Endothelial cell of umbilical vein (primary cell): ENCODE measurements around the gene LAMTOR5. TPM values are rescaled to one million over a fixed set of nuclear protein-coding genes. Genes with fewer than 3 reads are reported as not detected.

Source experiments
- BruUV-seq: library from RNA; stranded (reverse); fragments of 400-500 nt; replicated peaks from 2 replicates; lab custom pipeline; 2021; lab: Mats Ljungman, UMichigan
- CTCF ChIA-PET: fragments of 300-600, 350-600 bp; sonication (Branson Sonifier 250); formaldehyde crosslinking; loops from one replicate; lab custom pipeline; 2021; ENCODE audit warnings: antibody characterized with exemption, inconsistent platforms; lab: Charles Lee
- POLR2A ChIA-PET: fragments of 300-600, 350-600 bp; sonication (Branson Sonifier 250); formaldehyde crosslinking; loops from one replicate; lab custom pipeline; 2021; ENCODE audit warnings: antibody characterized with exemption, inconsistent platforms; lab: Charles Lee
- DNase-seq: peaks from one replicate; pipeline ENCODE4 v3.0.0-alpha.2; 2011; ENCODE audit warnings: low read depth, low spot score
- FAIRE-seq: peaks from 2 replicates; lab custom pipeline; 2011; peaks lifted over from hg19 to GRCh38; lab: Jason Lieb, UNC
- H2AFZ ChIP-seq: 2 replicates; pipeline ENCODE4 v1.6.0; 2012; ENCODE audit warnings: low read depth, low read length, control low read depth, inconsistent platforms
- H3K27ac ChIP-seq: 2 replicates; pipeline ENCODE4 v1.5.1; 2011; ENCODE audit warnings: low read depth, mild to moderate bottlenecking, control low read depth, low read length, moderate library complexity; ENCODE audit not compliant: insufficient read depth
- H3K27me3 ChIP-seq, 2 experiments: 2 replicates each; pipeline versions ENCODE4 v1.6.0 to v1.6.1; 2011; ENCODE audit warnings: low read length in 2 of 2, mixed read lengths in 1 of 2; ENCODE audit not compliant: control insufficient read depth in 2 of 2, insufficient read depth in 2 of 2
- H3K36me3 ChIP-seq, 2 experiments: 2 replicates in 1 of 2; 3 replicates in 1 of 2; pipeline ENCODE4 v1.5.1; 2011; ENCODE audit warnings: low read length in 2 of 2, mild to moderate bottlenecking in 1 of 2, moderate library complexity in 1 of 2; ENCODE audit not compliant: control insufficient read depth in 2 of 2, insufficient read depth in 2 of 2; ENCODE audit errors: extremely low read depth in 1 of 2
- H3K4me1 ChIP-seq: 3 replicates; pipeline ENCODE4 v1.5.1; 2011; ENCODE audit warnings: mild to moderate bottlenecking, low read length; ENCODE audit not compliant: control insufficient read depth, insufficient read depth; ENCODE audit errors: extremely low read depth
- H3K4me2 ChIP-seq: 2 replicates; pipeline ENCODE4 v1.6.1; 2011; ENCODE audit warnings: low read length, control low read depth, mixed read lengths; ENCODE audit not compliant: insufficient read depth
- H3K4me3 ChIP-seq, 3 experiments: fragments of 200-600 bp in 1 of 3; sonication (generic), shearing (Covaris generic) in 1 of 3; replicated peaks in 1 of 3; 2 replicates each; pipeline ENCODE4 v1.5.1; 2011 to 2016; ENCODE audit warnings: control low read depth in 3 of 3, low read length in 3 of 3, mild to moderate bottlenecking in 2 of 3, inconsistent platforms in 1 of 3, low read depth in 1 of 3, moderate library complexity in 1 of 3; ENCODE audit not compliant: insufficient read depth in 1 of 3
- H3K79me2 ChIP-seq: 2 replicates; pipeline ENCODE4 v1.6.0; 2012; ENCODE audit warnings: low read length, inconsistent platforms; ENCODE audit not compliant: control insufficient read depth, insufficient read depth
- H3K9ac ChIP-seq: replicated peaks from 2 replicates; pipeline ENCODE3; 2011; ENCODE audit warnings: low read length, control low read depth; ENCODE audit not compliant: insufficient read depth; ENCODE audit errors: extremely low read depth
- H3K9me1 ChIP-seq: replicated peaks from 3 replicates; pipeline ENCODE4 v1.6.0; 2011; ENCODE audit warnings: mild to moderate bottlenecking, low read length; ENCODE audit not compliant: control insufficient read depth, insufficient read depth; ENCODE audit errors: extremely low read depth
- H3K9me3 ChIP-seq: replicated peaks from 2 replicates; pipeline ENCODE4 v1.5.1; 2012; ENCODE audit warnings: low read length, inconsistent platforms; ENCODE audit not compliant: control insufficient read depth, insufficient read depth
- H4K20me1 ChIP-seq: replicated peaks from 2 replicates; pipeline ENCODE3; 2011; ENCODE audit warnings: mild to moderate bottlenecking, low read length; ENCODE audit not compliant: control insufficient read depth, insufficient read depth; ENCODE audit errors: extremely low read depth
- EZH2 ChIP-seq: IDR thresholded peaks from 2 replicates; pipeline ENCODE4 v1.6.1; 2012; ENCODE audit warnings: borderline replicate concordance, low read depth, mild to moderate bottlenecking, moderate library complexity, low read length, inconsistent platforms; ENCODE audit not compliant: severe bottlenecking
- FOS ChIP-seq: IDR thresholded peaks from 2 replicates; pipeline ENCODE4 v1.6.1; 2011; ENCODE audit warnings: mild to moderate bottlenecking, low read length, moderate library complexity, borderline replicate concordance; ENCODE audit not compliant: insufficient read depth
- GATA2 ChIP-seq: IDR thresholded peaks from 2 replicates; pipeline ENCODE4 v1.7.0; 2011; ENCODE audit warnings: low read depth, mild to moderate bottlenecking, moderate library complexity, mixed read lengths, low read length; ENCODE audit not compliant: insufficient read length, insufficient read depth
- MYC ChIP-seq: IDR thresholded peaks from one replicate; pipeline ENCODE4 v1.6.1; 2011; ENCODE audit warnings: mild to moderate bottlenecking, low read depth, low read length
- POLR2AphosphoS5 ChIP-seq: IDR thresholded peaks from 2 replicates; pipeline ENCODE4 v1.6.1; 2012; ENCODE audit warnings: low read depth, mild to moderate bottlenecking, control low read depth, low read length, moderate library complexity; ENCODE audit not compliant: insufficient read depth
- dilution Hi-C: fragments of 300-500 bp; cut with MboI; formaldehyde crosslinking; loops from one replicate; pipeline ENCODE4 v1.15.0; 2019; ENCODE audit warnings: low sequenced_read_pairs; ENCODE audit not compliant: extremely low pct_ligation_motif_present
- intact Hi-C: fragments of 100-400 bp; cut with micrococcal nuclease; formaldehyde crosslinking; loops from one replicate; pipeline ENCODE4 v1.10.0; 2022
- polyA plus RNA-seq, 4 experiments: library from polyadenylated mRNA; depleted of rRNA in 3 of 4; stranded (reverse) in 3 of 4; unstranded in 1 of 4; fragments of >200 nt; gene quantifications; 2 replicates each; pipeline versions ENCODE4 v1.2.1 to v1.2.3, GENCODE V29; 2011 to 2012; ENCODE audit warnings: missing spikeins in 1 of 4
- total RNA-seq: library from RNA; stranded (reverse); gene quantifications from 2 replicates; pipeline ENCODE4 v1.2.3, GENCODE V29; 2021
- TF ChIP-seq, protein P1 (sequence below): IDR thresholded peaks from 2 replicates; pipeline ENCODE4 v1.6.1; 2011; ENCODE audit not compliant: insufficient read depth, insufficient read length

LAMTOR5 gene
- total and polyA plus RNA-seq, 2 donors (not counting 3 experiments of a cell fraction or from before 2014, with no cell fraction given), result 150 to 503 TPM

DNA sequence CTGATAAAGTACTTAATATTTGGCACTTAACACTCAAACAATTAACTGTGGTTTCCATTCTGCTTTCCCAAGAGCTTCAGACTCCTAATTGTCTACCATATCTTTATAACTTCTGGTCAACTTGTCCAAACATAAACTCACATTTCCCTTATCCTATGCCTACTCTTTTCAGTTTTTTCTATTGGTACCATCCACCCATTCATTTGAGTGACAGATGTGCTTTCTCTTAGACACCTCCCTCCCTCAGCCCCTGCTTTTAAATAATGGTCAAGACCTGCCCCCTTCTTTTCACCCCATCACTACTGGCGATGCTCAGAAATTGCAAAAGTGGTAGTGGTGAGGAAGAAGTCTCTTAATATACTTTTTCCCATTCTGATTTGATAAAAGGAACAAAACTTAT lies 22.1 kb downstream of the LAMTOR5 start:
- no peak overlapping the region for H3K27ac ChIP-seq
- no peaks in the 10 kb centered on the region for H3K9me3 ChIP-seq
- ChIA-PET CTCF (no interaction called here), POLR2A (no interaction called here)
- no peaks in the 10 kb centered on the region for H3K9me1 ChIP-seq
- intact Hi-C loops, result loop anchor here (5.0 kb wide), 1 partner anchor 38 kb away; no protein-coding TSS in a partner anchor
- H3K36me3 ChIP-seq, result peaks cover 0 to 2% of the 10 kb centered on the region in 2 experiments
- H2AFZ ChIP-seq, result no peak overlapping the region
- FAIRE-seq, result no peak
- no peaks in the 10 kb centered on the region for H3K27me3 ChIP-seq
- H4K20me1 ChIP-seq, result no peaks in the 10 kb centered on the region
- H3K4me3 ChIP-seq, result no peak overlapping the region
- H3K4me1 ChIP-seq, result peaks cover 7% of the 10 kb centered on the region
- H3K9ac ChIP-seq, result no peak overlapping the region
- DNase-seq, result no peak
- BruUV-seq, result no TSS peak
- TF ChIP-seq POLR2AphosphoS5 (no peak), MYC (no peak), EZH2 (no peak)
- no peak overlapping the region for H3K4me2 ChIP-seq
- dilution Hi-C loops, result no loop called here
- no peaks in the 10 kb centered on the region for H3K79me2 ChIP-seq

GRCh38 chr1:110384581-110385321 lies 22.7 kb downstream of the LAMTOR5 start:
- TF ChIP-seq EZH2, result no peak
- TF ChIP-seq GATA2, result no peak
- no peak for TF ChIP-seq FOS
- TF ChIP-seq POLR2AphosphoS5, result no peak
- TF ChIP-seq, protein P1, sequence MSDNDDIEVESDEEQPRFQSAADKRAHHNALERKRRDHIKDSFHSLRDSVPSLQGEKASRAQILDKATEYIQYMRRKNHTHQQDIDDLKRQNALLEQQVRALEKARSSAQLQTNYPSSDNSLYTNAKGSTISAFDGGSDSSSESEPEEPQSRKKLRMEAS, result no peak
- TF ChIP-seq MYC, result no peak
- DNase-seq (no peak), FAIRE-seq (no peak)
- H3K9me1 ChIP-seq, result no peaks in the 10 kb centered on the region
- no peaks in the 10 kb centered on the region for H3K27me3 ChIP-seq
- ChIA-PET CTCF (no interaction called here), POLR2A (no interaction called here)
- no peak overlapping the region for H3K9ac ChIP-seq
- dilution Hi-C loops (no loop called here), intact Hi-C loops (loop anchor here (5.0 kb wide), 1 partner anchor 37 kb away; no protein-coding TSS in a partner anchor)
- H3K27ac ChIP-seq, result no peak overlapping the region
- peaks cover 0 to 2% of the 10 kb centered on the region in 2 experiments for H3K36me3 ChIP-seq
- no peaks in the 10 kb centered on the region for H3K79me2 ChIP-seq
- no peak overlapping the region for H2AFZ ChIP-seq
- no peaks in the 10 kb centered on the region for H3K9me3 ChIP-seq
- H4K20me1 ChIP-seq, result no peaks in the 10 kb centered on the region
- no peak overlapping the region for H3K4me2 ChIP-seq
- peaks cover 7% of the 10 kb centered on the region for H3K4me1 ChIP-seq
- no peak overlapping the region for H3K4me3 ChIP-seq
- BruUV-seq, result no TSS peak
